Inflammatory macrophage treated with lipopolysaccharide for 4 hours (primary cell): ENCODE results near the gene PARD3.
A peak's percentile ranks its signal among the peaks of the same experiment; 100 is the strongest.

Experiments used
- DNase-seq: peaks from one replicate; pipeline ENCODE4 v3.0.0-alpha.2; 2020

PARD3 gene

GRCh38 chr10:34316154-34316553 lies 498.9 kb downstream of the PARD3 start:
- DNase-seq: no peak

GRCh38 chr10:34314457-34314856 lies 500.6 kb downstream of the PARD3 start:
- DNase-seq: no peak

- DNase-seq: no peak
Measured at GRCh38 chr10:34313888-34314287, 501.2 kb downstream of the PARD3 start.

GRCh38 chr10:34313353-34313752 lies 501.7 kb downstream of the PARD3 start:
- DNase-seq: no peak

GRCh38 chr10:34311679-34312078 lies 503.4 kb downstream of the PARD3 start:
- no peak for DNase-seq

- DNase-seq: no peak
Measured at GRCh38 chr10:34310234-34310633, 504.9 kb downstream of the PARD3 start.

GRCh38 chr10:34305189-34305588 lies 509.9 kb downstream of the PARD3 start:
- peak; percentile 30 for DNase-seq

- no peak for DNase-seq
Measured at GRCh38 chr10:34303022-34303421, 512.1 kb downstream of the PARD3 start.

- no peak for DNase-seq
Measured at GRCh38 chr10:34299105-34299611, 515.9 kb downstream of the PARD3 start.

GRCh38 chr10:34298346-34298818 lies 516.7 kb downstream of the PARD3 start:
- DNase-seq: no peak

- no peak for DNase-seq
Measured at GRCh38 chr10:34297541-34298345, 517.4 kb downstream of the PARD3 start.

- DNase-seq: no peak
Measured at GRCh38 chr10:34295142-34295548, 520.0 kb downstream of the PARD3 start.

GRCh38 chr10:34294137-34294536 lies 521.0 kb downstream of the PARD3 start:
- no peak for DNase-seq

- DNase-seq: no peak
Measured at GRCh38 chr10:34292675-34293074, 522.4 kb downstream of the PARD3 start.

- DNase-seq: no peak
Measured at GRCh38 chr10:34292194-34292565, 522.9 kb downstream of the PARD3 start.

GRCh38 chr10:34291466-34292193 lies 523.5 kb downstream of the PARD3 start:
- DNase-seq: no peak

- DNase-seq: no peak
Measured at GRCh38 chr10:34290412-34291081, 524.5 kb downstream of the PARD3 start.

- no peak for DNase-seq
Measured at GRCh38 chr10:34288634-34289033, 526.5 kb downstream of the PARD3 start.

GRCh38 chr10:34286136-34286739 lies 528.9 kb downstream of the PARD3 start:
- no peak for DNase-seq

GRCh38 chr10:34281661-34282582 lies 533.2 kb downstream of the PARD3 start:
- peak; percentile 84 for DNase-seq

GRCh38 chr10:34280599-34281374 lies 534.3 kb downstream of the PARD3 start:
- peak; percentile 45 for DNase-seq
